ENCODE measurements around the gene CCDC63.

The CCDC63 gene

DNA sequence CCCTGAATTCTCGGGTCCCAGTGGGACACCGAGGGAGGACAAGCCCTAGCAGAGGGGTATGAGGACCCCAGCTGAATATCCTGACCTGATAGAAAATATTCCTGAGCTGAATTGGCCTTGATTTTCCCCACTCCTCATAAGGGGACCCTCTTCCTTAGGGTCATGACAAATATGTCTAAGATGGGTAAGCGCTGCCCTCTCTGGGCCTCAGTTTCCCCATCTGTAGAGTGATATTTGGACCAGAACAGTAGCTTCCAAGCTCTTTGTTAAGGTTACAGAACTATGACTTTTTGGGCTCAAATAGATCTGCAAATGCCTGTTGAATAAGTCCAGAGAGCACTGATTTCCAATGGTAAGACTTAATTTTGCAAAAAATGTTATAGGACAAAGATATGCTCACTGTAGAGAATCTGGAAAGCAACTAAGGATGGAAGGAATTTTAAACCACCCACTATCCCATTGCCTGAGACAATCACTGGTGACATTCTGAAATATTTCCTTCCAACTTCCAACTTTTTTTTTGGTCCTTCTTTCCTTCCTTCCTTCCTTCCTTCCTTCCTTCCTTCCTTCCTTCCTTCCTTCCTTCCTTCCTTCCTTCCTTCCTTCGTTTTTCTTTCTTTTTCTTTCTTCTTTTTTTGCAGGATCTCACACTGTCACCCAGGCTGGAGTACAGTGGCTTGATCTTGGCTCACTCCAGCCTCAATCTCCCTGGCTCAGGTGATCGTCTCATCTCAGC is 41.6 kb downstream of the CCDC63 start:
- DNase-seq = no peak

DNA sequence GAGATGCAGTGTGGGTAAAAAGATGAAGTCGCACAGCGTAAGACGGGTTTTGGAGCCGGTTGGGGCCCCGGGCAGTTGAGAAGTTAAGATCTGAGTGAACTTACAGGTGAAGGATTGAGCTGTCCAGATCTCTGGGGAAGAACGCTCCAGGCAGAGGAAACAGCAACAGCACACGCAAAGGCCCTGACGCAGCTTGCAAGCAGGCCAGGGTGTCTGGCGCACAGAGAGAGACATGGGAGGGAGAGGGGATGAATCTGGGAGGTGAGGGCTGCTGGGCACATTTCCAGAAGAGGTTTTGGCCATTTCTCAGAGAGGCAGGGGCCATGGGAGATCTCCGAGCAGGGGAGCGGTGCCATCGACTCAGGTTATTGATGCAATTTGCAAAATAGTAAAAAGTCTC is 42.6 kb downstream of the CCDC63 start:
- DNase-seq = no peak

DNA sequence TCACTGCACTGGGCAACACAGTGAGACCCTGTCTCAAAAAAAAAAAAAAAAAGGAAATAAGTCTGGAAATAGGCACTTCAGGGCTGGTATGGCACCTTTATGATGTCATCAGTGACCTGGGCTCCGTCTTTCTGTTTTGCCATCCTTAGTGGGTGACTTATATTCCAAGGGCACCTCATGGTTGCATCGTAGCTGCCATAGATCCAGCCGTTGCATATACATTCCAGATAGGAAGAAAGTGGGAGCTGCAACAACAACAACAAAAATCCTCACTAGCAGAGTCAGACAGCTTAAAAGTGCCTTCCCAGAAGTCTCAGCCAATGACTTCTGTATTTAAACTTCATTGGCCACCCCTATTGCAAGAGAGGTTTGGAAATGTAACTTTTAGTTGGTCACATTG is 47.2 kb downstream of the CCDC63 start:
- DNase-seq = no peak

DNA sequence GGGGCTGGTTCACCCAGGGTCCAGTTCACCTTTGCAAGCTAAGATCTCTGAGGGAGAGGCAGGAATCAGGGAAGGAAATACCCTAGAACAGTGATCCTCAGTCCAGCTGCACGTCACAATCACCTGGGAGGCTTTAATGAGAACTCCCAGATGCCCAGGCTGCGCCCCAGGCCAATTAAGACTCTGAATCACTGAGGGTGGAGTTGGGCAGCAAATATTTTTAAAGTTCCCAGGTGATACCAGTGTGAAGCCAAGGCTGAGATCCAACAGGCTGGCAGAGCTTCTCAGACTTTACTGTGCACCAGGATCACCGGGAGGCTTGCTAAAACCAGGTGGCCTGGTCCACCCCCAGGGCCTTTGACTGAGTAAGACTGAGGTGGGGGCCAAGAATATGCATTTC is 49.8 kb downstream of the CCDC63 start:
- no peak for DNase-seq

DNA sequence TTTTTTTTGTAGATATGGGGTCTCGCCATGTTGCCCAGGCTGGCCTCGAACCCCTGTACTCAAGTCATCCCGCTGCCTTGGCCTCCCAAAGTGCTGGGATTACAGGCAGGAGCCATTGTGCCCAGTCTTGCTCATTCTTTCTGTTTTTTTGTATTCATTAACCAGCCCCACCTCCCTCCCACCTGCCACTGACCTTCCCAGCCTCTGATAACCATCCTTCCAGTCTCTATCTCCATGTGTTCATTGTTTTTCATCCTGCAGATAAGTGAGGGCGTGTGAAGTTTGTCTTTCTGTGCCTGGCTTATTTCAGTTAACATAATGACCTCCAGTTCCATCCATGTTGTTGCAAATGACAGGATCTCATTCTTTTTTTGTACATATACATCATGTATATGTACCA is 54.6 kb downstream of the CCDC63 start:
- DNase-seq = no peak

DNA sequence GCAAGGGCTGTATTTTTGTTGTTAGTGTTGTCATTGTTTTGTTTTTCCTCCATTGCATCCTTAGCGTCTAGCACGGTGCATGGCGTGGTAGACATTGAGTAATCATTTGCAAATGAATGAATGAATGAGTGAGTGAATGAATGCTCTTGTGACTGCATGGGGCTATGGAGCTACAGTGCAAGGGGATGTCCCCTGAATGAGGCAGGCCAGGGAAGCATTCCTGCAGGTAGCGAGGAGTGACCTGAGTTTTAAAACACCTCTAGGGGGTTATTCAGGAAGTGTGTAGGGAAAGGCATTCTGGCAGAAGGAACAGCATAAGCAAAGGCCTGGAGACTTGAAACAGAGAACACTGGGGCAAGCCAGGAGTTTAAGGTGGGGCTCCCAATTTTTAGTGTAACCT is 56.7 kb downstream of the CCDC63 start:
- no peak for DNase-seq

DNA sequence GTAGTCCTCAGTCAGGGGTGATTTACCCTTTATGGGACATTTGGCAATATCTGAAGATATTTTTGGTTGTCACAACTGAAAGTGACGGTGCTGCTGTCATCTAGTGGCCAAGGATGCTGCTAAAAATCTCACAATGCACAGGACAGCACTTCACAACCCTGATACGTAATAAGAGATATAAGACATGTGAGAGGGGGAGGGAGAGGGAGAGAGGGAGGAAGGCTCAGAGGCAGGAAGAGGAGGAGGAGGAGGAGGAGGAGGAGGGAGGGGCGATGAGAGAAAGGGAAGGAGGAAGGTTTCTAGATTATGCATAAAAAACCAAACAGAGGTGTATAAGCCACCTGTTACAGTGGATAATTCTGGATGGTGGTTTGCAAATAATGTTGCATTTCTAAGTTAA is 59.3 kb downstream of the CCDC63 start:
- no peak for DNase-seq

DNA sequence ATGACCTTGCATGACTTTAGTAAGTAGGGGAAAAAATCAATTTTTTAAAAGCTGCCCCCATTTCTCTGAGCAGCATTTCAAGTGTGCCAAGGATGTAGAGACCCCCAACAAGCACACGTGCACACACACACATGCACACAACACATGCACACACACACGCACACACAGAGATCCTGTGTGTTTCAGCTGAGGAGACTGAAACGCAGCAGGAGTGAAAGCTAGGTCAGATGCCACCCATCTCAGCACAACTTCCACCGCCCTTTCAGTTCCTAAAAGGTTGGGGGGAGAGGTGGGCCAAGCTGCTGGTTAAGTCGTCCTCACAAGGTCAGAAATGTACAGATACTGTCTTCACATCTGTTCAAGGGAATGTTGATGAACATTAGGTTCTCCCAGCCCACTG is 59.7 kb downstream of the CCDC63 start:
- no peak for DNase-seq

DNA sequence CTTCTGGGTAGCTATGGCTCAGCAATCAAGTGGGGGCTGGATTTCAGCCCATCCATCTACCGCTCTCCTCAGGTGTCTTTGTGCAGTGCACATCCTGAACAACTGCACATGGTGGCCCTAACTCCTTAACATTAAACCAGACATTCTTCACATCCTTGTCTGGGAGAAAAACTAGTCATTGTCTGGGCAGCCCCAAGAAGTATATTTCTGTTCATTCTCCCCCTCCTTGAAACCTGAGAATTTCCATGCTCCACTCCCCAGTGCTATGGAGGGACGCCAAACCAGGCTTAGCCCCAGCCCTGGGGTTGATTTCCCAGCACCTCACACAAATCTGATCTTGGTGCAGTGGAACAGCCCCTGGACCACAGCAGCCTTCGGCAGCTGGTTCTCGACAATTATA is 60.2 kb downstream of the CCDC63 start:
- no peak for DNase-seq

DNA sequence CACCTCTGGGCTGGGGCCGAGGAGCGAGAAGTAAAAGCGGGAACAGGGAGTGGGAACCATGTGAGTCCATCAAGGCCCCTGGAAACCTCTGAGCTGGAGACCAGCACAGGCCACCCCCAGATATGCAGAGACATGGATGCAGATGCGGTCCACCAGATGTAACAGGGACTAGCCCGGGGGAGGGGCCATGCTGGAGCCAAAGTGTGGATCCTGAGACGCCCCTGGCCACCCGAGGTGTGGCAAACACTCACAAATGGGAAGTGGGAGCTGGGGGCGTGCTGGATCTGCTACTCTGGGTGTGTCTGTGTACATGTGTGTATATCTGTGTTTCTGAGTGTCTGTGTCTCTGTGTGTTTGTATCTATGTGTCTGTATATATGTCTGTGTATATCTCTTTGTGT is 60.8 kb downstream of the CCDC63 start:
- no peak for DNase-seq

DNA sequence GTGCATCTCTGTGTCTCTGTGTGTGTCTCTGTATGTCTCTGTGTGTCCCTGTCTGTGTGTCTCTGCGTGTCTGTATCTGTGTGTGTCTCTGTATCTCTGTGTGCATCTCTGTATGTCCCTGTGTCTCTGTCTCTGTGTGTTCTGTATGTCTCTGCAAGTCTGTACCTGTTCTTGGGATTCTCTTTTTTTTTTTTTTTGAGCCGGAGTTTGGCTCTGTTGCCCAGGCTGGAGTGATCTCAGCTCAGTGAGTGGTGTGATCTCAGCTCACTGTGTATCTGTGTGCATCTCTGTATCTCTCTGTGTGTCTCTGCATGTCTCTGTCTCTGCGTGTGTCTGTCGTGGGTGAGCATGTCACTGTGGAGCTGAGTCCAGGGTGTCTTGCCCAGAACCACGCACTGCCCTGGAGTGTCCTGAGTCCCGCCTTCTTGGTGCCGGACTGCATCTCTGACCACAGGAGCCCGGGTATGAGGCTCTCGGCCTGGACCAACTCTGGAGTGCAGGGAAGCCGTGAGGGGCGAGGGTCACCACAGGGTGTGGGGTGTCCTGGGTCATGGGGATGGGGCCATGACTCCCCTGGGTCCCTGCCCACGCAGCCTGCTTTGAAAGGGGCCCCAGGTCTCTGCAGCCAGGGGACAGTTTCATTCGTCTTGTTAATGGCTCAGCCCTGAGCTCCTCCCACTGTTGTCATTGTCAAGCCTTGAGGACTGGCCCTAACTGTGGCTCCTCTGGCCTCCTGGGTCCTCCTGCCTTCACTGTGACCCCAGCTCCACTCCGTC is 61.8 kb downstream of the CCDC63 start:
- no peak for DNase-seq

DNA sequence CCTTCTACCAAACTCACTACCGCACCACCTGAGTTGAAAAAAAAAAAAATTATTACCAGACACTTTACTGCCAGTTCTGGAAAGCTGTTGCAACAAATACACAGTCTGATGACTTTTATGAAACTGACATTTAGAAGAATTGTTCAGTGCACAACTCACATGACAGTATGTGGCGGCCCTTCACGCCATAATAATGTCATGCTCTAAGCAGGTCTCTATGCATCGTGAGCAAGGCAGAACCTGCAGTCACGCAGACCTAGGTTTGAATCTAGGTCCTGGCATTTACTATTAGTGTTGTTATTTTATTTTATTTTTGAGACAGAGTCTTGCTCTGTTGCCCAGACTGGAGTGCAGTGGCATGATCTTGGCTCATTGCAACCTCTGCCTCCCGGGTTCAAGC is 65.5 kb downstream of the CCDC63 start:
- DNase-seq = no peak

DNA sequence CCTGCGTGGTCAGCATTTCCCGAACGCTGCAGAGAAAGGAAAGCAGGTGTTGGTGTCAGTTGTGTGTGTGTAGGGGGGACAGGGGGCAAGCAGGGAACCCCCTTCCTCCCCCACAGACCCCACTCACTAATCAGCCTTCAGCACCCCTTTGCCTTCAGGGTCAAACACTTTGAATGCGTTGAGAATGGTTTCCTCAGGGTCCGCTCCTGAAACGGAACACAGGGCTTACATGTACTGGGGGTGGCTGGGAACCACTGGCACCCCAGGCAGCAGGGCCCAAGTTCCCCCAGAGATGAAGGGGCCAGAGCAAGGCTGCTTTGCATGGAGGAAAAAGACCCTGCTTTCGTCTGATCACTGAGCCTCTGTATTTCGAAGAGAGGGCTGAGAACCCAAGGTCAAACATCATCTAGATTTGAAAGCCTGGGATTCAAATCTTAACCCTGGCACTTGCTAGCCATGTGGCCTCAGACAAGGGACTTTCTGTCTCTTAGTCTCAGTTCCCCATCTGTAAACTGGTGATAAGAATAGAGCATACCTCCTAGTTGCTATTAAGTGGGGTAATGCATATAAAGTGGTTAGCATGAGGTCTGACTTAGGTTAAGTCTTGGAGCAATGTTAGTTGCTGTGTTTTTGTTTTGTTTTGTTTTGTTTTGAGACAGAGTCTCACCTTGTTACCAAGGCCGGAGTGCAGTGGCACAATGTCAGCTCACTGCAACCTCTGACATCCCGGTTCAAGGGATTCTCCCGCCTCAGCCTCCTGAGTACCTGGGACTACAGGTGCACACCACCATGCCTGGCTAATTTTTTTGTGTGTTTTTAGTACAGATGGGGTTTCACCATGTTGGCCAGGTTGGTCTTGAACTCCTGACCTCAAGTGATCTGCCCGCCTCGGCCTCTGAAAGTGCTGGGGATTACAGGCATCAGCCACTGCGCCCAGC is 66.6 kb downstream of the CCDC63 start:
- no peak for DNase-seq

DNA sequence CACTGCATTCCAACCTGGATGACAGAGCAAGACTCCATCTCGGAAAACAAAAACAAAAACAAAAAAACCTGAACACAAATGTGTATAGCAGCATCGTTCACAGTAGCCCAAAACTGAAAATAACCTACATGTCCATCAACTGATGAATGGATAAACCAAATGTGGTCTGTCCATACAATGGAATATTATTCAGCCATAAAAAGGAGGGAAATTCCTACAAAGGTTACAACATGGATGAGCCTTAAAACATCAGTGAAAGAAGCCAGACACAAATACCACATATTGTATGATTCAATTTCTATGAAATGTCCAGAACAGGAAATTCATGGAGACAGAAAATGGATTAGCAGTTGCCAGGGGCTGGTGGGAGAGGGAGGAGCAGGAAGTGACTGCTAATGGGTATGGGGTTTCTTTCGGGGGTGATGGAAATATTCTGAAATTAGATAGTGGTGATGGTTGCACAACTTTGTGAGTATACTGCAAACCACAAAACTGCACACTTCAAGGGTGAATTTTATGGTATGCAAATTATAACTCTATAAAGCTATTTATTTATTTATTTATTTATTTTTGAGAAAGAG is 69.6 kb downstream of the CCDC63 start:
- DNase-seq = no peak

DNA sequence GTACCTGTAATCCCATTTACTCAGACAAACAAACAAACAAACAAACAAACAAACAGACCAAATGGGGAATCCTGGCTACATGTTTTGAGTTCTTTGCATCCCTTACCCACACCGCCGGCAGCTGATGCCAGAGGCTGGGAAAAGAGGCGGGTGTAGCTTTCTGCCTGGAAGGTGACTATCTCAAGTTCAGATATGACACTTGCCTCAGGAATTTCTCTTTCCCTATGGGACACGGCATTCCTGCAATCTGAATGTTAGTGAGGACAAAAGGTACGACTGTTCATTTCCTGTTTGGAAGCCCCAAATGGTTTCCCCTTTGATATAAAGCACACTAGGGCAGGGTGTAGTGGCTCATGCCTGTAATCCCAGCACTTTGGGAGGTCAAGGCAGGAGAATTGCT is 70.7 kb downstream of the CCDC63 start:
- DNase-seq = no peak

DNA sequence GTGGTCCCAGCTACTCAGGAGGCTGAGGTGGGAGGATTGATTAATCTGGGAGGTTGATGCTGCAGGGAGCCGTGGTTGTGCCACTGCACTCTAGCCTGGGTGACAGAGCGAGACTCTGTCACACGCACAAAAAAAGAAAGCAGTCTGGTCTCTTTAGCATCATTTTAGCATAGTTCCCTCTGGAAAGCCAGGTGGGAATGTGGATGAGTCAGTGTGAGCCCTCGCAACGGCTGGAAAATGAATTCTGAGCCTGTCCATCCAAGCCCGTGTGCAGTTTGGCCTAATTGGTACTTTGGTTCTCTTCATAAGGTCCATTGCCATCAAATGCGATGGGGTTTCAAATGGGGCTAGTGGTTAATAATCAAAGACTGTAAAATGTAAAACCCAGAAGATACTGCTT is 71.2 kb downstream of the CCDC63 start:
- DNase-seq = no peak

DNA sequence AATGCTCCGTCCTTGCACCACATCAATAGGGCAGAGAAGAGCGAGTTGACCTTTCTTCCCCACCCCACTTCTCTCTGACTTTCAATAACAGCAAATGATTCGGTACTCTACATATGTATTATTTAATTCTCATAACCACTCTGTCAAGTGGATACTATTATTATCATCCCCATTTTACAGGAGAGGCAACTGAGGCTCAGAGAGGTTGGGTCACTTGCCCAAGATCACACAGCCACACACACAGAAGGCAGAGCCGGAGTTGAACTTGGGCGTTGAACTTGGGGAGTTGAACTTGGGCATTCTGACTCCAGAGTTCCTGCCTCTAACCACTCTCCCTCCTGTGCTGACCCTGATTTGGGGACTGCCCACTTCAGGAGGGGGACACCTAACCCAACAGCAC is 72.9 kb downstream of the CCDC63 start:
- DNase-seq = no peak

DNA sequence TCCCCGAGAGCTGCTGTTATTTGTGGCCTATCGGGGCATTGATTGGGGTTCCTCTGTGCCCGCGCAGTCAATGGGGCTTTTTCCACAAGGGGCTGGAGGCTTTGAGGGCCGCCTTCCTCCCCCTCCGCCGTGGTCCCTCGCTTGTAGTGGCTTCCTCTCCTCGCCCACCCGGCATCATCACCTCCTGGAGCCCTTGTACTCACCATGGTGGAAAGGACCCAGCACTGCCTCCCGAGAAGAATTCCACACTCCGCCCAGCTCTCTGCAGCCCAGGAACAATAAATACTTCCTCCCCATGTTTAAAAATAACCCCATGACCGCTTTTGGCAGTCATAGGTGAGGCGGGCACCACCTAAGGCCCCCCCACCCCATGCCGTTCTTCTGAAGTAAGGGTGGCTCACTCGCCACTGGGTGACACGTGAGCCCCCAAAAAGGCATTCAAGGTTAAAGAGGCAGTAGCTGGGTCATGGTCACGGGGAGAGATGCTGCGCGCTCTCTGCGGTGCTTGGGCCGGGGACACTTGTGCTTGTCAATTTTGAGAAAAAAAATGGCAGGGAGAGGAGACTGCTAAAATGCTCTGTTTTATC is 73.6 kb downstream of the CCDC63 start, which contains the start of gene MYL2:
TSS of gene MYL2 (minus strand) at position 256 of the 587 bp plus-strand sequence. CDS start at position 206, 50 bp downstream.
- DNase-seq = no peak

DNA sequence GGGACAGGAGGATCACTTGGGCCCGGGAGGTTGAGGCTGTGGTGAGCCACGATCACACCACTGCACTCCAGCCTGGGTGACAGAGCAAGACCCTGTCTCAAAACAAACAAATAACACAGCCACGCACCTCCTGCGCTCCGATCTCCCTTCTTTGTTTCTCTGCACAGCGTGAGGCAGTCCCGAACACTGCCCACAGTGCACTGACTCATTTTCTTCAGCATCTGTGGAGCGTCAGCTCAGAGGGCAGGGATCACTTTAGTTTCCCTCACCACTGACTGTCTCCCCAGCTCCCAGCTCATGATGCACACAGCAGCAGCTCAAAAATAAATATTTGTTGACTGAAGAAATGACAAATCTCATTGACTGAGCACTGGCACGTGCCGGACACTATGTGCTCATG is 74.5 kb downstream of the CCDC63 start:
- DNase-seq = no peak

DNA sequence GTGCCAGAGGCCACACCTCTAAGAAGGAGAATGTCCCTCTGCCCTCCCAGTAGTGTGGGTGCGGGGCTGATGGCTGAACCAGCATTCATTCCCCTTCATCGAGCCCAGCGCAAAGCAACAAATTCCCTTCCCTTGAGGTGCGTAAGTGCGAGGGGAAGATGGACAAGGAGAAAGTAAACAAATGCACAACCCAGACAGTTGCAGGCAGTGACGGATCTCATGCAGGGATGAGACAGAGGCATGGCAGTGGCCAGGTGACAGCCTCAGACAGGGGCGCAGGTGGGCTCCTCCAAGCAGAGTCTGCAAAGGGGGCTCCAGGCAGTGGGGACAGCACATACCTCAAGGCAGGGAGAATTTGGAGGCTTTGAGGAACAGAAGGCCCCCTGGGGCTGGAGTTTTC is 75.9 kb downstream of the CCDC63 start:
- DNase-seq = no peak

DNA sequence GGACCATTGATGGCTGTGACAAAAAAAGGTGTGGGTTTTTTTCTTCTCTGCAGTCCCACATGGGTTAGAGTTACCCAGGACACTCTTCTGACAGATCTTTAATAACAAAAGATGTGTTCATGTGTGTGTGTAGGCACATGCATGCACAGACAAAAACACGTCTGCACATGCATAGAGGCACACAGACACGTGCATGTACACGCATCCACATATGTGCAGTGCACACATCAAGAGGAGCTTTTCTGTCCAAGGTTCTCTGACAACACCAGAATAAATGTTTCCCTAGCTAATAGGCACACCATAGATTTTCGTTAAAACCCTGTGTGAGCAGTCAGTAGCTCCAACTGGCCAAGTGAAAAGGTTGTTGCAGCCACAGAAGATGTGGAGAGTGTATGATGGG is 76.4 kb downstream of the CCDC63 start:
- no peak for DNase-seq

DNA sequence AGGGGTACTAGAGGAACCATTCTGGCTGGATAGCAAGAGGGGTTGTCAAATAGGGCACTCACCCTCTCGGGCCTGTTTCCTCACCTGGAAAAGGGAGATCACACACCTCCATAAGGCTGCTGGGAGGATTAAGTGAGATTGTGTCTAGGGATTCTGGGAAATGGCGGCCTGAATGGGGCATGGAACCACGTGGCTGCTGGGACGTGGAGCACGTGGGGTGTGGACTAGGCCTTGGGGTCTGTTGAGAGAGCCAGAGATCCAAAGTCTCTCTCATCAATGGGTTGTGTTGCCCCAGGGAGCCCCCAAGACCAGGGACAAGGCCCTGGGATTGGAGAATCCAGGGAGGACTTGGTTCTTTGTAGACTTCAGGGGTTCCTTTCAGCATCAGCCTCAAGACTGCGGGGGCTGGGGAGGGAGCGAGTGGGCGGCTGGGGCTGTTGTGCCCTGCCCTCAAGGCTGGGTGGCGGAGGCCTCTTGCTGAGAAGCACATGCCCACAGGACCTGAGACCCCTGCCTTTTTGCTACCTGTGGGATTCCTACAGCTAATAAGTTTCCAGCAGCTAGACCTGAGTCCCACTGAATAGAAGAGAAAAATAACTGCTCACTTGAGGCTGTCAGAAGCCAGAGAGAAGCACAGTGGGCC is 77.0 kb downstream of the CCDC63 start:
- DNase-seq = no peak

All from NCI-H774 (cell line).